IPS DF 6.9 (cell line): ENCODE measurements around the gene TMEM123.
A peak's percentile ranks its signal among the peaks of the same experiment; 100 is the strongest.

Experiments used
- DNase-seq: peaks from one replicate; pipeline ENCODE4 v3.0.0-alpha.2; 2013; ENCODE audit warnings: low read depth, low spot score
- H3K27ac ChIP-seq: one replicate; pipeline ENCODE4 v1.5.1; 2013; ENCODE audit warnings: low read length, control low read depth
- H3K27me3 ChIP-seq: 2 replicates; pipeline ENCODE4 v1.6.1; 2013; ENCODE audit warnings: mild to moderate bottlenecking, low read length; ENCODE audit not compliant: control insufficient read depth, insufficient read depth
- H3K36me3 ChIP-seq: 2 replicates; pipeline ENCODE4 v1.6.1; 2013; ENCODE audit warnings: low read length; ENCODE audit not compliant: control insufficient read depth, insufficient read depth
- H3K4me1 ChIP-seq: 2 replicates; pipeline ENCODE4 v1.6.1; 2013; ENCODE audit warnings: low read length; ENCODE audit not compliant: control insufficient read depth, insufficient read depth
- H3K4me3 ChIP-seq: 2 replicates; pipeline ENCODE4 v1.5.1; 2013; ENCODE audit warnings: mild to moderate bottlenecking, low read length
- H3K9me3 ChIP-seq: 2 replicates; pipeline ENCODE4 v1.6.1; 2013; ENCODE audit warnings: low read length, inconsistent platforms; ENCODE audit not compliant: control insufficient read depth, insufficient read depth
- WGBS: extraction: QIAGEN DNeasy Blood & Tissue Kit; methylation state at CpG from one replicate; pipeline ENCODE4 v1.1.7; 2013; ENCODE audit warnings: mixed read lengths, missing lambda C conversion rate; ENCODE audit not compliant: insufficient read length, insufficient coverage; 5-methylcytosine and 5-hydroxymethylcytosine counted together

Gene TMEM123

GRCh38 chr11:102464037-102464436 lies 11.5 kb upstream of the TMEM123 start:
- H3K27ac ChIP-seq: no peak overlapping the region
- no CpG with 5 or more reads among the region's 9 CpGs for WGBS

DNA sequence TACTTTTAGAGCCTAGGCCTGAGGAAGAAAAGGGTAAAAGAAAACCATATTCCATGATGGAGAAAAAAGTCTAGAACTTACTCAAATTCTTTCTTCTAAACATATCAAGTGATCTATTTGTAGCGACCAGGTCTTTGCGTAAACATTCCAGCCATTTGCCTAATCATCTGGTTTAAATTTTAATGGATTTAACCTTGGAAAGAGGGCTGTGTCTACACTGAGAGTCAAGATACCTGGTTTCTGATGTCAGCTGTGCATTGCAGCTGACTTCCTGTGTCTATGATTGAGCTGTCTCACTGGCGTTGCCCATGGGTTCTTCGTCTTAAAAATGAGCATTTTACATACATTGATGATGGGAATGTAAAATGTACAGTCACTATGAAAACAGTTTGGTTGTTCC lies 10.0 kb upstream of the TMEM123 start:
- no peak for DNase-seq
- Histone ChIP-seq H3K36me3 (no peaks in the 10 kb centered on the region), H3K9me3 (no peaks in the 10 kb centered on the region), H3K27me3 (no peaks in the 10 kb centered on the region), H3K4me1 (no peaks in the 10 kb centered on the region), H3K4me3 (no peak overlapping the region), H3K27ac (no peak overlapping the region)
- WGBS: no CpG with 5 or more reads among the region's 4 CpGs

More at GRCh38 chr11:102464037-102464436, 11.5 kb upstream of the TMEM123 start:
- Histone ChIP-seq H3K9me3 (no peaks in the 10 kb centered on the region), H3K36me3 (no peaks in the 10 kb centered on the region), H3K4me3 (no peak overlapping the region), H3K4me1 (no peaks in the 10 kb centered on the region), H3K27me3 (no peaks in the 10 kb centered on the region)
- DNase-seq: no peak

GRCh38 chr11:102459393-102459792 lies 6.8 kb upstream of the TMEM123 start:
- no peaks in the 10 kb centered on the region for H3K36me3 ChIP-seq
- H3K4me3 ChIP-seq: no peak overlapping the region
- H3K4me1 ChIP-seq: peaks cover 1% of the 10 kb centered on the region; the same call in 1 of the 2 replicates
- H3K27me3 ChIP-seq: no peaks in the 10 kb centered on the region
- no peak overlapping the region for H3K27ac ChIP-seq
- no peaks in the 10 kb centered on the region for H3K9me3 ChIP-seq
- DNase-seq: no peak

DNA sequence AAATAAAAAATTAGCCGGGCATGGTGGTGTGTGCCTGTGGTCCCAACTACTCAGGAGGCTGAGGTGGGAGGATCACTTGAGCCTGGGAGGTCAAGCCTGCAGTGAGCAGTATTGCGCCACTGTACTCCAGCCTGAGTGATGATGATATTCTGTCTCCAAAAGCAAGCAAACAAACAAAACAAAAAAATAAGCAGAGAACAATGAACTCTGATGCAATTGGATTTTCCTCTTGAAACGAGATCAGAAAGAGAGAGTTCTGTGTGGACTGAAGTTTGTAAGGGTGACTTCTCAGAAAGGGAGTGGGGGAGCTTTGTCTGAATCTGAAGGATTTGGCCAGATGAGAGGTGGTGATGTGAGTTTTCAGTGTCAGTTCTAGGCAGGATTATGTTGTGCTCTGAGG lies 6.0 kb upstream of the TMEM123 start:
- H3K27me3 ChIP-seq: peaks cover 2% of the 10 kb centered on the region; the same call in 1 of the 2 replicates
- H3K9me3 ChIP-seq: no peaks in the 10 kb centered on the region
- no peak overlapping the region for H3K4me3 ChIP-seq
- WGBS: no CpG with 5 or more reads among the region's 3 CpGs
- peaks cover 2% of the 10 kb centered on the region; the same call in 1 of the 2 replicates for H3K4me1 ChIP-seq
- no peak for DNase-seq
- H3K36me3 ChIP-seq: no peaks in the 10 kb centered on the region
- H3K27ac ChIP-seq: no peak overlapping the region

DNA sequence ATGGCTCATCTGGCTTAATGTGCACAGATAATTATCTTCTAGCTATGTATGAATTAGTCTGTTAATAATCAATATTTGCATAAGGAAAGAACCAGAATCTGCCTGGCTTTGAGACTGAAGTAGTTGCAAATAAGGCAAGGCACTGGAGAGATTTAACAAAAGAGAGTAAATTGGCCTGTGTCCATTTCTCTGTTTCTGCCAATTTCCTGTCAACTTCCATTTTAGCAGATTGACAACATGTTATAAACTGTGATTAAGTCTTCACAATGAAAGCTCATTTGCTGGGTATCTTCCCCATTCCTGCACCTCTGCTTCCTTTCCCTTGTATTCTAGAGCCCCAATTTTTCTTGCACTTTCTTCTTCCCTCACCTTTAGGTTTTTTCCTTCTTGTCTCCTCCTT lies 5.3 kb upstream of the TMEM123 start:
- Histone ChIP-seq H3K36me3 (no peaks in the 10 kb centered on the region), H3K4me1 (peaks cover 3% of the 10 kb centered on the region; the same call in 1 of the 2 replicates), H3K27ac (no peak overlapping the region), H3K4me3 (no peak overlapping the region), H3K27me3 (peaks cover 3% of the 10 kb centered on the region; the same call in 1 of the 2 replicates), H3K9me3 (no peaks in the 10 kb centered on the region)
- DNase-seq: no peak

- no peak for DNase-seq
- Histone ChIP-seq H3K4me1 (peaks cover 3% of the 10 kb centered on the region; the same call in 1 of the 2 replicates), H3K27me3 (peaks cover 3% of the 10 kb centered on the region; the same call in 1 of the 2 replicates), H3K27ac (no peak overlapping the region), H3K9me3 (no peaks in the 10 kb centered on the region), H3K36me3 (no peaks in the 10 kb centered on the region), H3K4me3 (no peak overlapping the region)
- no CpG with 5 or more reads among the region's 3 CpGs for WGBS
Observed at GRCh38 chr11:102457056-102457677, 4.6 kb upstream of the TMEM123 start.

- Histone ChIP-seq H3K9me3 (no peaks in the 10 kb centered on the region), H3K27me3 (peaks cover 3% of the 10 kb centered on the region; the same call in 1 of the 2 replicates), H3K4me3 (no peak overlapping the region), H3K36me3 (no peaks in the 10 kb centered on the region), H3K4me1 (peaks cover 3% of the 10 kb centered on the region; the same call in 1 of the 2 replicates), H3K27ac (no peak overlapping the region)
- WGBS: no CpG with 5 or more reads among the region's 2 CpGs
- DNase-seq: no peak
Observed at GRCh38 chr11:102456381-102456780, 3.8 kb upstream of the TMEM123 start.

GRCh38 chr11:102453921-102454320 lies 1.4 kb upstream of the TMEM123 start:
- no CpG with 5 or more reads among the region's 3 CpGs for WGBS
- H3K4me3 ChIP-seq: no peak overlapping the region
- peaks cover 6% of the 10 kb centered on the region for H3K4me1 ChIP-seq
- no peaks in the 10 kb centered on the region for H3K36me3 ChIP-seq
- no peaks in the 10 kb centered on the region for H3K9me3 ChIP-seq
- H3K27me3 ChIP-seq: peaks cover 3% of the 10 kb centered on the region; the same call in 1 of the 2 replicates
- DNase-seq: no peak
- H3K27ac ChIP-seq: no peak overlapping the region

- peak overlapping the region; percentile 85; the same call in 1 of the 2 replicates for H3K4me3 ChIP-seq
- no peak for DNase-seq
- no peak overlapping the region for H3K27ac ChIP-seq
- no CpG with 5 or more reads among the region's 8 CpGs for WGBS
- H3K36me3 ChIP-seq: no peaks in the 10 kb centered on the region
- H3K4me1 ChIP-seq: peaks cover 6% of the 10 kb centered on the region
- H3K9me3 ChIP-seq: no peaks in the 10 kb centered on the region
- H3K27me3 ChIP-seq: peaks cover 3% of the 10 kb centered on the region; the same call in 1 of the 2 replicates
Observed at GRCh38 chr11:102453302-102453695, 734 bp upstream of the TMEM123 start.

- H3K27me3 ChIP-seq: peaks cover 3% of the 10 kb centered on the region; the same call in 1 of the 2 replicates
- no peak for DNase-seq
- no peaks in the 10 kb centered on the region for H3K9me3 ChIP-seq
- H3K36me3 ChIP-seq: no peaks in the 10 kb centered on the region
- H3K4me3 ChIP-seq: peak overlapping the region; percentile 85
- no peak overlapping the region for H3K27ac ChIP-seq
- peaks cover 6% of the 10 kb centered on the region for H3K4me1 ChIP-seq
- WGBS: no CpG with 5 or more reads among the region's 55 CpGs
Observed at GRCh38 chr11:102451681-102452460, 694 bp downstream of the TMEM123 start.
